Measurements from ENCODE around the gene OTUD6A. TPM values are rescaled to one million over a fixed set of nuclear protein-coding genes. Genes with fewer than 3 reads are reported as not detected.

Gene OTUD6A
- total RNA-seq, result not detected

- no peak for TF ChIP-seq CTCF (IDR thresholded peaks at IDR 0.05)
- no peak for TF ChIP-seq EP300 (IDR thresholded peaks at IDR 0.05; ENCODE audit: low read depth)
- no peak for TF ChIP-seq POLR2A (IDR thresholded peaks at IDR 0.05)
- TF ChIP-seq POLR2AphosphoS5 (IDR thresholded peaks at IDR 0.05), result no peak
- 89% methylated on average over 14 of the region's 14 CpGs; no CpG with 5 or more reads in 1 of the 2 donors for WGBS, 2 donors (ENCODE audit: low coverage in 1 of 2)
- DNase-seq, result no peak
- Histone ChIP-seq H3K4me3 (no peak within 1 kb of the TSS), H3K36me3 (no peaks in the 10 kb centered on the region), H3K9me3 (no peaks in the 10 kb centered on the region), H3K4me1 (no peaks in the 10 kb centered on the region), H3K27ac (no peak within 1 kb of the TSS), H3K27me3 (no peaks in the 10 kb centered on the region)
- intact Hi-C loops (cut with DNase I; ENCODE audit: low total_unique reads), result no loop called here
- in situ Hi-C loops (cut with MboI; ENCODE audit: low pct_ligation_motif_present in 1 of 4, low pct_unique_long_range_greater_than_20kb in 1 of 4, low sequenced_read_pairs in 3 of 4), result no loop called here
These were observed at the start of gene OTUD6A for GRCh38 chrX:70062076-70062475. OTUD6A (plus strand) TSS chrX:70062457; CDS start chrX:70062525, 68 bp downstream.

GRCh38 chrX:70012756-70013155 is 49.5 kb upstream of the OTUD6A start:
- TF ChIP-seq POLR2A (IDR thresholded peaks at IDR 0.05), result no peak
- no peak for TF ChIP-seq POLR2AphosphoS5 (IDR thresholded peaks at IDR 0.05)
- TF ChIP-seq EP300 (IDR thresholded peaks at IDR 0.05; ENCODE audit: low read depth), result no peak
- no peak for TF ChIP-seq CTCF (IDR thresholded peaks at IDR 0.05)
- Histone ChIP-seq H3K4me3 (no peak overlapping the region), H3K4me1 (no peaks in the 10 kb centered on the region), H3K36me3 (no peaks in the 10 kb centered on the region), H3K9me3 (no peaks in the 10 kb centered on the region), H3K27me3 (no peaks in the 10 kb centered on the region), H3K27ac (no peak overlapping the region)
- intact Hi-C loops (cut with DNase I; ENCODE audit: low total_unique reads) (no loop called here), in situ Hi-C loops (cut with MboI; ENCODE audit: low pct_ligation_motif_present in 1 of 4, low pct_unique_long_range_greater_than_20kb in 1 of 4, low sequenced_read_pairs in 3 of 4) (no loop called here)
- 59% methylated on average over 4 of the region's 4 CpGs; no CpG with 5 or more reads in 1 of the 2 donors for WGBS, 2 donors (ENCODE audit: low coverage in 1 of 2)
- DNase-seq, result no peak

GRCh38 chrX:70013466-70014381 is 48.5 kb upstream of the OTUD6A start:
- Histone ChIP-seq H3K4me1 (no peaks in the 10 kb centered on the region), H3K4me3 (no peak overlapping the region), H3K36me3 (no peaks in the 10 kb centered on the region), H3K27ac (no peak overlapping the region), H3K9me3 (no peaks in the 10 kb centered on the region), H3K27me3 (no peaks in the 10 kb centered on the region)
- DNase-seq, result no peak
- 44 to 60% methylated on average over 1 to 5 of the region's 5 CpGs for WGBS, 2 donors (ENCODE audit: low coverage in 1 of 2)
- in situ Hi-C loops (cut with MboI; ENCODE audit: low pct_ligation_motif_present in 1 of 4, low pct_unique_long_range_greater_than_20kb in 1 of 4, low sequenced_read_pairs in 3 of 4) (no loop called here), intact Hi-C loops (cut with DNase I; ENCODE audit: low total_unique reads) (no loop called here)
- no peak for TF ChIP-seq POLR2A (IDR thresholded peaks at IDR 0.05)
- no peak for TF ChIP-seq EP300 (IDR thresholded peaks at IDR 0.05; ENCODE audit: low read depth)
- TF ChIP-seq POLR2AphosphoS5 (IDR thresholded peaks at IDR 0.05), result no peak
- no peak for TF ChIP-seq CTCF (IDR thresholded peaks at IDR 0.05)

GRCh38 chrX:70016513-70016912 is 45.7 kb upstream of the OTUD6A start:
- TF ChIP-seq EP300 (IDR thresholded peaks at IDR 0.05; ENCODE audit: low read depth) (no peak), POLR2AphosphoS5 (IDR thresholded peaks at IDR 0.05) (no peak), POLR2A (IDR thresholded peaks at IDR 0.05) (no peak), CTCF (IDR thresholded peaks at IDR 0.05) (no peak)
- no peaks in the 10 kb centered on the region for H3K4me1 ChIP-seq
- H3K4me3 ChIP-seq, result no peak overlapping the region
- in situ Hi-C loops (cut with MboI; ENCODE audit: low pct_ligation_motif_present in 1 of 4, low pct_unique_long_range_greater_than_20kb in 1 of 4, low sequenced_read_pairs in 3 of 4) (no loop called here), intact Hi-C loops (cut with DNase I; ENCODE audit: low total_unique reads) (no loop called here)
- 83 to 100% methylated on average over 1 to 2 of the region's 2 CpGs for WGBS, 2 donors (ENCODE audit: low coverage in 1 of 2)
- no peaks in the 10 kb centered on the region for H3K9me3 ChIP-seq
- H3K36me3 ChIP-seq, result no peaks in the 10 kb centered on the region
- no peaks in the 10 kb centered on the region for H3K27me3 ChIP-seq
- H3K27ac ChIP-seq, result no peak overlapping the region
- no peak for DNase-seq

Measured in transverse colon (tissue), 4 donors.